ENCODE results near the gene LHPP. TPM values are rescaled to one million over a fixed set of nuclear protein-coding genes. Genes with fewer than 3 reads are reported as not detected.

The LHPP gene
- total RNA-seq, 1 donor from 2014 or later = 15.2 TPM

DNA sequence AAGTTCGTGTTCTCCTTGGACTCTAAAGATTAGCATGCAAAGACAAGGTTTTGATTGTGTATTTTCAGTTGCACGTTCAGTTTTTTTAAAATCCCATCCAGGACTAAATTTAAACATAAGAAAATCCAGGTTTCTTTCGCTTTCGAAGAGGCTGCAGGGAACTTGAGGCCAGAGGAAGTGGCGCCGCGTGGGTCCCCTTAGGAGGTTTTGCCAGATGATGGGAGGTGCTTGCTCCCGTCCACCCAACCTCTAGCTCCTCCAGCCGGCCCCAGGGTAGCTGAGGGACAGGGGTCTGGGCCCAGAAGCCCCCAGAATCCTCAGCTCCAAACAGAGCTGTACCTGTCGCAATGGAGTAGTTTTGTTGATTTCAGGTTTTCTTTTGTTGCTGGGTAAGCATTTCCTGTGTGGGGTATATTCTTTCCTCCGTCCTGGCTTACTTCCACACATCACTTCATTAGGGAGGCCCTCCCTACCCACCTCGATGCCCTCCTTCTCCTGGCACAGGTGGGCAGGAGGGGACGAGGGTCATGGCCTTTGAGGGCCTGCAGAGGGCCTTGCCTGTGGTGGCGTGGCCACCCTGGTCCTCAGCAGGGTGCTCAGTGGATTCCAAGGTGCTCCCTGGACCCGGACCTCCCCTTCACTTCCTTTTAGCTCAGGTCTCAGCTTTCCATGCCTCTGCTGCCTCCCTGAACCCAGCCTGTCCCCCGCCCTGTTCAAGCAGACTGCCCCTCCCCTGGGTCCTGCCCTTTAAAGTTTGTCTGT is 32.6 kb downstream of the LHPP start:
- TF ChIP-seq, protein P1, sequence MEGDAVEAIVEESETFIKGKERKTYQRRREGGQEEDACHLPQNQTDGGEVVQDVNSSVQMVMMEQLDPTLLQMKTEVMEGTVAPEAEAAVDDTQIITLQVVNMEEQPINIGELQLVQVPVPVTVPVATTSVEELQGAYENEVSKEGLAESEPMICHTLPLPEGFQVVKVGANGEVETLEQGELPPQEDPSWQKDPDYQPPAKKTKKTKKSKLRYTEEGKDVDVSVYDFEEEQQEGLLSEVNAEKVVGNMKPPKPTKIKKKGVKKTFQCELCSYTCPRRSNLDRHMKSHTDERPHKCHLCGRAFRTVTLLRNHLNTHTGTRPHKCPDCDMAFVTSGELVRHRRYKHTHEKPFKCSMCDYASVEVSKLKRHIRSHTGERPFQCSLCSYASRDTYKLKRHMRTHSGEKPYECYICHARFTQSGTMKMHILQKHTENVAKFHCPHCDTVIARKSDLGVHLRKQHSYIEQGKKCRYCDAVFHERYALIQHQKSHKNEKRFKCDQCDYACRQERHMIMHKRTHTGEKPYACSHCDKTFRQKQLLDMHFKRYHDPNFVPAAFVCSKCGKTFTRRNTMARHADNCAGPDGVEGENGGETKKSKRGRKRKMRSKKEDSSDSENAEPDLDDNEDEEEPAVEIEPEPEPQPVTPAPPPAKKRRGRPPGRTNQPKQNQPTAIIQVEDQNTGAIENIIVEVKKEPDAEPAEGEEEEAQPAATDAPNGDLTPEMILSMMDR (IDR thresholded peaks at IDR 0.05; ENCODE audit: unreplicated experiment) = no peak
- Mint-ChIP-seq H3K36me3 (ENCODE audit: insufficient read depth) (peaks cover 4% of the 10 kb centered on the region), H3K27me3 (no peaks in the 10 kb centered on the region), H3K9me3 (ENCODE audit: low read depth) (no peaks in the 10 kb centered on the region), H3K4me1 (ENCODE audit: low read depth) (no peaks in the 10 kb centered on the region), H3K27ac (no peak overlapping the region), H3K4me3 (ENCODE audit: low read depth) (no peak overlapping the region)
- no peak for DNase-seq (ENCODE audit: low spot score, unreplicated experiment)

DNA sequence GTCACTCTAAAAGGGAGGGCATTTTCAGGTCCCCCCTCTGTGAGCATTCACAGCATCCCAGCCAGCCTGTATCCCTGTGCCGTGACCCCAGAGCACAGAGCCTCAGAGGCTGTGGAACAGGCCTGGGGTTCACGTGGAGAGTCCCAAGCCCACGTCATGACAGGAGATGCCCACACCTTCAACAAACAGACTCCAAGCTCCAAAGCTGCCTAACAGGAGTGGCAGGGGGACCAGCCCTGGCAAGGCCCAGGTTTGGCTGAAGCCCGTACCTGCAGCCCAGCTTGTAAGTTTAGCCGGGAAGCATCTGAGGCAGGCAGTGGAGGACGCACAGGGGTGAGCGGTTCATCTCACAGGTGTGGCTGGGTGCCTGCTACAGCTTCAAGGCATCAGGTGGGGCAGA is 33.5 kb downstream of the LHPP start:
- H3K27ac Mint-ChIP-seq = no peak overlapping the region

DNA sequence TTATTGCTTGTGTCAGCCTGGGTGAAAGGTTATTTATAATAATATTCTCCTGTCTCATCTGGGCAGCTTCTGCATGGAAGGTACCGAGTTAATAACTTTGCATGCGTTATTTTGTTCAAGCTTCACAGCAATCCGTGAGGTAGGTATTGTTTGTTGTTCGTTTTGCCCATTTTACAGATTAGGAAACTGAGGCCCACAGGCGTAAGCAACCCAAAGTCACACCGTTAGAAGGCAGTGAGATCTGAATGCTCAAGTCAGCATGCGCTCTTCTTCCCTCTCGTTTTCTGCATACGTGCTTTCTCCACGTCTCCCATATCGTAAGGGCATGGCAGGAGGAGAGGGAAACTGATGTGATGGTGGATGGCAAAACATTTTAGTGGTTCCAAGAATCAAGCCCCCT is 34.1 kb downstream of the LHPP start:
- no peak for DNase-seq (ENCODE audit: low spot score, unreplicated experiment)
- no peak overlapping the region for H3K27ac Mint-ChIP-seq
- no peak overlapping the region for H3K4me3 Mint-ChIP-seq (ENCODE audit: low read depth)
- peaks cover under 1% of the 10 kb centered on the region for H3K9me3 Mint-ChIP-seq (ENCODE audit: low read depth)
- H3K27me3 Mint-ChIP-seq = no peaks in the 10 kb centered on the region
- TF ChIP-seq, protein P1 (IDR thresholded peaks at IDR 0.05; ENCODE audit: unreplicated experiment) = no peak
- H3K36me3 Mint-ChIP-seq (ENCODE audit: insufficient read depth) = peaks cover 7% of the 10 kb centered on the region
- no peaks in the 10 kb centered on the region for H3K4me1 Mint-ChIP-seq (ENCODE audit: low read depth)

More for the DNA sequence above, 33.5 kb downstream of the LHPP start:
- no peak for DNase-seq (ENCODE audit: low spot score, unreplicated experiment)
- no peaks in the 10 kb centered on the region for H3K4me1 Mint-ChIP-seq (ENCODE audit: low read depth)
- no peaks in the 10 kb centered on the region for H3K9me3 Mint-ChIP-seq (ENCODE audit: low read depth)
- TF ChIP-seq, protein P1 (IDR thresholded peaks at IDR 0.05; ENCODE audit: unreplicated experiment) = no peak
- peaks cover 6% of the 10 kb centered on the region for H3K36me3 Mint-ChIP-seq (ENCODE audit: insufficient read depth)
- H3K27me3 Mint-ChIP-seq = no peaks in the 10 kb centered on the region
- H3K4me3 Mint-ChIP-seq (ENCODE audit: low read depth) = no peak overlapping the region

DNA sequence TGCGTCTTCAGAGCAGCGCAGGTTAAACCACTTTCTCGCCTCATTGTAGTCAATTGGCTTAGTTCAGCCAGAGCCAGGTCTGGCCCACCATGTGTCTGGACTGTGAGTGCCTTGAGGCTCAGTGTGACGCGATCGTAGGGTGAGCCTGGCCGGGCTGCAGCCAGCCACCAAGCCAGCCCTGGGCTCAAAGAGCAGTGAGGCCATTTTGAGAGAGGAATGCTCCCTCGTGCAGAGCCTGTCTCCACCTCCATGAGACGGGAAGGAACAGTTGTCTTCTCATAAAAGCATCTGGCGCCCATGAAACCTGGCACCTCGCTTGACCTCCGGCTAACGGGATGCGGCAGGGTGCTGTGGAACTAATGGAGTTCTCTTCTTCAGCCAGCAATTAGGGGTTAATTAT is 34.5 kb downstream of the LHPP start:
- H3K27ac Mint-ChIP-seq = no peak overlapping the region
- no peaks in the 10 kb centered on the region for H3K4me1 Mint-ChIP-seq (ENCODE audit: low read depth)
- H3K36me3 Mint-ChIP-seq (ENCODE audit: insufficient read depth) = peaks cover 11% of the 10 kb centered on the region
- TF ChIP-seq, protein P1 (IDR thresholded peaks at IDR 0.05; ENCODE audit: unreplicated experiment) = no peak
- no peaks in the 10 kb centered on the region for H3K27me3 Mint-ChIP-seq
- H3K9me3 Mint-ChIP-seq (ENCODE audit: low read depth) = peaks cover 5% of the 10 kb centered on the region
- H3K4me3 Mint-ChIP-seq (ENCODE audit: low read depth) = no peak overlapping the region
- DNase-seq (ENCODE audit: low spot score, unreplicated experiment) = no peak

DNA sequence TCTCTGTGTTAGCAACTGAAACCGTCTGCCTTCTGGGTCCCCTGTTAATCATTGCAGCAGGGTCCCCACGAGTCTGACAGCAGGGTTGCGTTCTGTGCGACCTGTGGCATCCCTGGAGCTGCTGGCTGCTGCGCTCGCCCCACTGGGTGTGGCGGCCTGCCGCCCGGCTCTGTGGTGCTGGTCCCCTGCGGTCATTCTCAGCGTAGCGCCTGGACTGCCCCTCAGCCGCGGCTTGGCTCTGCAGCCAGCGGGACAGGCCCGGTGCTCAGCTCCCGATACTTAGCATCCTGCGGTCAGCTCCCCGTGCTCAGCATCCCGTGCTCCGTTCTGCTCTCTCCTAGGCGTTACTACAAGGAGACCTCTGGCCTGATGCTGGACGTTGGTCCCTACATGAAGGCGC is 35.0 kb downstream of the LHPP start:
- H3K4me3 Mint-ChIP-seq (ENCODE audit: low read depth) = no peak overlapping the region
- H3K4me1 Mint-ChIP-seq (ENCODE audit: low read depth) = no peaks in the 10 kb centered on the region
- H3K27ac Mint-ChIP-seq = no peak overlapping the region
- TF ChIP-seq, protein P1 (IDR thresholded peaks at IDR 0.05; ENCODE audit: unreplicated experiment) = no peak
- no peaks in the 10 kb centered on the region for H3K27me3 Mint-ChIP-seq
- peaks cover 13% of the 10 kb centered on the region for H3K36me3 Mint-ChIP-seq (ENCODE audit: insufficient read depth)
- H3K9me3 Mint-ChIP-seq (ENCODE audit: low read depth) = peaks cover 6% of the 10 kb centered on the region
- no peak for DNase-seq (ENCODE audit: low spot score, unreplicated experiment)

Data from progenitor cell of endocrine pancreas (in vitro differentiated cells).